CD4-positive, alpha-beta T cell (primary cell): ENCODE data around the gene DRAP1. TPM values are rescaled to one million over a fixed set of nuclear protein-coding genes. Genes with fewer than 3 reads are reported as not detected.

Experiments
- ATAC-seq: fragments of 200-7000 bp; cut with Tn5 transposase; one replicate; pipeline ENCODE4 v1.10.0; 2022; ENCODE audit warnings: mild to moderate bottlenecking; ENCODE audit not compliant: poor library complexity
- CTCF ChIA-PET: fragments of 350-600 bp; sonication (Branson Sonifier 250); formaldehyde crosslinking; loops from one replicate; lab custom pipeline; 2021; ENCODE audit warnings: antibody characterized with exemption, inconsistent platforms; lab: Charles Lee
- POLR2A ChIA-PET: fragments of 350-600 bp; sonication (Branson Sonifier 250); formaldehyde crosslinking; loops from one replicate; lab custom pipeline; 2021; ENCODE audit warnings: antibody characterized with exemption, inconsistent platforms; lab: Charles Lee
- DNase-seq, 14 experiments: peaks; one replicate each; pipeline ENCODE4 v3.0.0-alpha.2; 2013 to 2020; ENCODE audit warnings: mixed read lengths in 2 of 14
- H3K27ac ChIP-seq, 2 donors: one replicate each; pipeline versions ENCODE4 v1.5.1 to v1.7.0; 2013; ENCODE audit warnings: low read length in 2 of 2, low read depth in 1 of 2, mild to moderate bottlenecking in 1 of 2
- H3K27me3 ChIP-seq, 2 experiments: 1 replicate in 1 of 2; 2 replicates in 1 of 2; pipeline versions ENCODE4 v1.6.1 to v1.7.0; 2013; ENCODE audit warnings: low read length in 2 of 2, control low read depth in 1 of 2, mild to moderate bottlenecking in 1 of 2, moderate library complexity in 1 of 2; ENCODE audit not compliant: insufficient read depth in 2 of 2, control insufficient read depth in 1 of 2
- H3K36me3 ChIP-seq: one replicate; pipeline ENCODE4 v1.6.1; 2013; ENCODE audit warnings: low read length, control low read depth; ENCODE audit not compliant: insufficient read depth
- H3K4me1 ChIP-seq: one replicate; pipeline ENCODE4 v1.6.1; 2013; ENCODE audit warnings: low read length, control low read depth; ENCODE audit not compliant: insufficient read depth
- H3K4me3 ChIP-seq: one replicate; pipeline ENCODE4 v1.5.1; 2013; ENCODE audit warnings: mild to moderate bottlenecking, low read length, moderate library complexity
- H3K9me3 ChIP-seq, 2 experiments: 1 replicate in 1 of 2; 2 replicates in 1 of 2; pipeline versions ENCODE4 v1.6.1 to v1.7.0; 2013; ENCODE audit warnings: low read length in 2 of 2, mild to moderate bottlenecking in 2 of 2, control low read depth in 1 of 2, moderate library complexity in 1 of 2; ENCODE audit not compliant: control insufficient read depth in 1 of 2, insufficient read depth in 1 of 2
- H3K27ac Mint-ChIP-seq: one replicate; pipeline ENCODE4 v1.8.0; 2020; ENCODE audit warnings: mixed read lengths
- H3K27me3 Mint-ChIP-seq: one replicate; pipeline ENCODE4 v1.8.0; 2021; ENCODE audit warnings: mixed read lengths
- H3K36me3 Mint-ChIP-seq: one replicate; pipeline ENCODE4 v1.8.0; 2021; ENCODE audit warnings: low read depth, mixed read lengths
- H3K4me1 Mint-ChIP-seq: one replicate; pipeline ENCODE4 v1.8.0; 2021; ENCODE audit warnings: low read depth, mixed read lengths
- H3K4me3 Mint-ChIP-seq: one replicate; pipeline ENCODE4 v1.8.0; 2020; ENCODE audit warnings: mild to moderate bottlenecking, mixed read lengths
- H3K9me3 Mint-ChIP-seq: one replicate; pipeline ENCODE4 v1.8.0; 2020; ENCODE audit warnings: mixed read lengths
- CTCF ChIP-seq: fragments of 200-600 bp; IDR thresholded peaks from one replicate; pipeline ENCODE4 v1.8.0; 2022; ENCODE audit warnings: antibody characterized with exemption, mild to moderate bottlenecking
- intact Hi-C, 2 experiments: fragments of 100-400 bp; cut with DNase I in 1 of 2; cut with micrococcal nuclease in 1 of 2; formaldehyde crosslinking; loops; one replicate each; pipeline versions ENCODE4 v1.15.1 to v1.9.0; 2023 to 2025; cut with DNase I, micrococcal nuclease
- total RNA-seq, 174 experiments: library from RNA in 2 of 174; stranded (reverse) in 2 of 174; gene quantifications; one replicate each; pipeline ENCODE4 v1.2.3 and lab custom pipeline; 2021 to 2026

DRAP1 gene
- total RNA-seq, 2 experiments from 2014 or later: 58.6 to 59.1 TPM

- ChIA-PET POLR2A (interaction anchor here (1.3 to 2.4 kb wide), 2 partner anchors 23 to 170 kb away, joined by 3 to 11 read pairs; partner anchors contain the start of genes KAT5 and MUS81), CTCF (interaction anchor here (0.8 to 3.5 kb wide), 3 partner anchors 8 to 23 kb away, joined by 3 to 37 read pairs (median 21); partner anchors contain the start of gene MUS81)
- peak in 1 of 14 experiments; percentile 1 for DNase-seq
- TF ChIP-seq CTCF: no peak
- intact Hi-C loops: loop anchor here in 1 of 2 experiments (10.0 kb wide), 1 partner anchor 168 kb away; the partner anchor contains the start of gene KAT5
- no peak for ATAC-seq
- H3K27ac ChIP-seq: no peak overlapping the region
- H3K4me3 Mint-ChIP-seq: no peak overlapping the region
- peaks cover 37% of the 10 kb centered on the region for H3K36me3 Mint-ChIP-seq
- H3K4me1 ChIP-seq: peaks cover 53% of the 10 kb centered on the region
- peaks cover 35% of the 10 kb centered on the region for H3K36me3 ChIP-seq
- H3K4me1 Mint-ChIP-seq: peaks cover 30% of the 10 kb centered on the region
- H3K27me3 Mint-ChIP-seq: no peaks in the 10 kb centered on the region
- no peak overlapping the region for H3K27ac Mint-ChIP-seq
- no peaks in the 10 kb centered on the region for H3K9me3 ChIP-seq
- no peaks in the 10 kb centered on the region for H3K9me3 Mint-ChIP-seq
- no peak overlapping the region for H3K4me3 ChIP-seq
- no peaks in the 10 kb centered on the region for H3K27me3 ChIP-seq
Measured at GRCh38 chr11:65882120-65883057, 36.8 kb upstream of the DRAP1 start.

- peaks cover 39% of the 10 kb centered on the region for H3K36me3 Mint-ChIP-seq
- no peak overlapping the region for H3K4me3 Mint-ChIP-seq
- peaks cover 35% of the 10 kb centered on the region for H3K36me3 ChIP-seq
- ChIA-PET POLR2A (interaction anchor here (1.8 to 3.0 kb wide), 2 partner anchors 10 to 23 kb away, joined by 11 to 56 read pairs; partner anchors contain the start of genes CFL1 and MUS81), CTCF (interaction anchor here (1.1 to 3.5 kb wide), 4 partner anchors 9 to 91 kb away, joined by 3 to 37 read pairs (median 16); partner anchors contain the start of genes C11orf68, DRAP1 and MUS81)
- H3K4me3 ChIP-seq: no peak overlapping the region
- no peaks in the 10 kb centered on the region for H3K9me3 Mint-ChIP-seq
- peaks cover 37% of the 10 kb centered on the region for H3K4me1 Mint-ChIP-seq
- H3K27me3 Mint-ChIP-seq: no peaks in the 10 kb centered on the region
- peak in 1 of 14 experiments; percentile 0 for DNase-seq
- no peak for ATAC-seq
- intact Hi-C loops: loop anchor here in 1 of 2 experiments (10.0 kb wide), 1 partner anchor 168 kb away; the partner anchor contains the start of gene KAT5
- H3K4me1 ChIP-seq: peaks cover 57% of the 10 kb centered on the region
- TF ChIP-seq CTCF: no peak
- no peak overlapping the region for H3K27ac Mint-ChIP-seq
- H3K27me3 ChIP-seq: no peaks in the 10 kb centered on the region
- H3K27ac ChIP-seq: no peak overlapping the region
- H3K9me3 ChIP-seq: no peaks in the 10 kb centered on the region
Measured at GRCh38 chr11:65883058-65883761, 36.0 kb upstream of the DRAP1 start.
